Fibroblast of skin of abdomen (primary cell): ENCODE measurements around the gene ATOH8.
A peak's percentile ranks its signal among the peaks of the same experiment; 100 is the strongest.
"Not testable (repeated sequence)": the region's sequence is repeated elsewhere in the genome, so short reads cannot be mapped to it uniquely, and the experiment has no call there.

Source experiments
- DNase-seq: peaks from one replicate; pipeline ENCODE4 v3.0.0-alpha.2; 2013

Gene ATOH8

GRCh38 chr2:85804583-85804982 lies 50.8 kb downstream of the ATOH8 start:
- DNase-seq: no peak

GRCh38 chr2:85806358-85807118 lies 52.7 kb downstream of the ATOH8 start:
- DNase-seq: no peak

GRCh38 chr2:85807756-85808155 lies 54.0 kb downstream of the ATOH8 start:
- no peak for DNase-seq

GRCh38 chr2:85810371-85811179 lies 56.8 kb downstream of the ATOH8 start:
- no peak for DNase-seq

DNA sequence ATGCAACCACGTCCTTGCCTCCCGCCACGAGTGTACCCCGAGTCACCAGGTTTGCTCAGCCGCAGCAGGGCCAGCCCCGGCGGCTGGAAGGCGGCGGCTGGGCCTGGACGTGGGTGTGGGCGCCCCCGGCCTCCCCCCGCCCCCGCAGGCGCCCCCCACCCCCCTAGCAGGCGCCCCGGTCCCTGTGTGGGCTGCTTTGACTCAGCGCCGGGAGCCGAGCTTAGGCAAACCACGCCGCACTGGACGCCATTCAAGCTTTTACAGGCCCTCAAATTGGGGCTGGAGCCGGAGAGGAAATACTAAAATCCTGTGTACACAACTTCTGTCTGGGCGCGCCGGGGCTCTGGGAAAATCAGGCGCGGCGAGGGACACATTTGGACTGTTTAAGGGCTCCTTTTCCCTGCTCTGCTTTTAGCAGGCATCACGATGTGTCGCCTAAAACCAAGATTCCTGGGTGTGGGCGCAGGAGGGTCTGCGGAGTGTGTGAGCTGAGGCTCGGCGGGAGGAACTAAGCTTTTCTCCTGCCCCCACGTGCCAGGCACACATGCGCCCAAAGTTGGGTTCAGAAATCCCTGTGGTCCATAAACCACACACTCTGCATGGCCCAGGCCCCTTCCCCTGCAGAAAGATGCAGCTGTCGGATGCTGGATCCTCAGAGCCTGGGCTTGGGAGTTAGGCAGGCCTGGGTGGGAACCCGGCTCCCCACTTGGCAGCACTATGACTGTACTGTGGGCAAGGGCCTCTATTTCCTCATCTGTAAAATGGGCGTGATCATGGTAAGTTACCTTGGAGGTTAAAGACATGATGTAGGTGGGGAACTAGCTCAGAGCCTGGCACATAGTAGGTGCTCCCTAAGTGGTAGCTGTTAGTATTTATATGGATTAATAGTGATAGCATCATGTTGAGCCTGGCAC lies 57.6 kb downstream of the ATOH8 start:
- peak; percentile 86 for DNase-seq

- DNase-seq: no peak
Observed at GRCh38 chr2:85812094-85812735, 58.4 kb downstream of the ATOH8 start.

DNA sequence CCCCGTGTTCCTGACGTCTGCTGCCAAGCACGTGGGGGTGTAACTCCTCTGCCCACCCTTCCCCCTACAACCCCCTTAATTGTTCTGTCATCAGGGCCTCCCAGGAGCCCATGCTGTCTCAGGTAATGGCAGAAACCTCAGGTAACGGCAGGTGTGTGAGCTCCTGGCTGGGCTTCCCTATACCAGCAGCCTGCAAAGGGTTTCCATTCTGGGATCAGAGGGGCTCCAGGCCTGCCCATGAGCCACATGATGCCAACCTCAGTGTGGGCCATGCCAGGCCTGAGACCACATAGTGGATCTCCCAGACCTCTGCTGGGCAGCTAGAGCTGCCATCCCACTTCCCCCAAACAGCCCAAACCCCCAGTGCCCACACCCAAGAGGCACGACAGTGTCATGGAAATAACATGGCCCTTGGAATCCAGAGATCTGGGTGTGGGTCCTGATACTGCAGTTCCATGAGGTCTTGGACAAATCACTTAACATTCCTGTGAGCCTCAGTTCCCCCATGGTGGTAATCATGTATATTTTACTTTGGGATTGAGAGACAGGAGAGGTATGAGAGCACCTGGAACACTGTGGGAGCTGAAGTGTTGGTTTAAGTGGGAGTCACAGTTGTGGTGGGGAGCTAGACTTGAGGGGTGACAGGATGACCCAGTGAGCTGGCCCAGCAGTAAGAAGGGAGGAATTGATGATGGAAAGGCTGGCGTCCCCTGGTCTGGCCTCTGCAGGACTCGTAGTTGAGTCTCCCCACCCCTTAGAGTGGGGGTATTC lies 59.6 kb downstream of the ATOH8 start:
- DNase-seq: no peak

- DNase-seq: peak; percentile 80
Observed at GRCh38 chr2:85813982-85814801, 60.4 kb downstream of the ATOH8 start.

DNA sequence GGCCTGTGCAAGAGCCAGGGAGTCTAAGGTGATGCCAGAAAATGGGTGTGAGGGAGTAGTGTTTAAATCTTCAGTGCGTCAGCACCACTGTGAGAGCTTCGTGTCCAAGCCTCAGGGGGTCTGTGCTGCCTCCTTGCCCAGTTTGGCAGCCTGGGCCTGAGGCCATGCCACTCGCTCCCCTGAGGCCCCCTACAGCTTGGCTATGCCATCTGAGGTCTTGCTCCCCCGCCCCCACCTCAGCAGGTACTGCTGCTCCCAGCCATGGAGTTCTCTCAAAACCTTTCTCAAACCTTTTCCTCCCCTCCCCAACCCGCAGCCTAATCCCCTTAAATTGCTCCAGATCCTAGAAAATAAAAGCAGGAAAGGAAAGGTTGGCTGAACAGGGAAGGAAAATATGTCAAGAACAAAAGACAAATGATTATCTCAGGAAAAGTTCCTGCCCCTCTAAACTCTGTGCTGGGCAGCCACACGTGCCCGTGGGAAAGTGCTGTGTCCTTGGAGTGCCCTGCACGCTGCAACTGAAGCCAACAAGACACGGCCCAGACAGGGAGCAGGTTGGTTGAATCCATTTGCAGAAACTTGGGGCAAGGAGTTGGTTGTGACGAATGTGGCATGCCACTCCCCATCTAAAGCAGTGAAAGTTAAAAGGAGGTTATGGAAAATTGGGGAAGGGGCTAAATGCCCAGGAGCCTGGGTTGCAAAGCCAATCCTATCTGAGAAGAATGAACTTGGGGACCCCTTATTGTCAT lies 61.2 kb downstream of the ATOH8 start:
- no peak for DNase-seq

DNA sequence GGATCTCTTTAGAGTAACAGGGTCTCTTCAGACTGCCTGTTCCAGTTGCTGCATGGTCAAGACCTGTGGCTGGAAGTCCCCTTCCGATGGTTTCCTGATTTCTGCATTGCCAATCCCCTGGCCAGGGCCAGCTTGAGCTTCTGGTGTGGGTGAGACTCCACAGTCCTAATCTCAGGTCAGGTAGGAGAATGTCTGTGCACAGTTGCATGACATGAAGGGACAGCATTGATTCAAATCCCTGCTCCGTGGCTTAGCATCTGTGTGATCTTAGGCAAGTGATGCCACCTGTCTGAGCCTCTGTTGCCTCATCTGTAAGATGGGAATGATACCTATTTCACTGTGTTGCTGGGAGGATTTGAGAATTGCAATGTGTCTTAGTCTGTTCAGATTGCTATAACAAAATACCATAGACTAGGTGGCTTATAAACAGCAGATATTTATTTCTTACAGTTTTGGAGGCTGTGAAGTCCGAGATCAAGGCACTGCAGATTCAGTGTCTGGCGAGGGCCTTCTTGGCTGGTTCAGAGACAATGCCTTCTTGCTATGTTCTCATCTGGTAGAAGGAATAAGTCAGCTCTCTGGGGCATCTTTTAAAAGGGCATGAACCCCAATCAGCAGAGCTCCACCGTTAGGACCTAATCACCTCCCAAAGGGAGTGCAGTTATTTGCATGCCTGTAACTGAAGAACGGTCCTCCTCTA lies 66.2 kb downstream of the ATOH8 start:
- DNase-seq: no peak

GRCh38 chr2:85822766-85823165 lies 69.0 kb downstream of the ATOH8 start:
- no peak for DNase-seq

DNA sequence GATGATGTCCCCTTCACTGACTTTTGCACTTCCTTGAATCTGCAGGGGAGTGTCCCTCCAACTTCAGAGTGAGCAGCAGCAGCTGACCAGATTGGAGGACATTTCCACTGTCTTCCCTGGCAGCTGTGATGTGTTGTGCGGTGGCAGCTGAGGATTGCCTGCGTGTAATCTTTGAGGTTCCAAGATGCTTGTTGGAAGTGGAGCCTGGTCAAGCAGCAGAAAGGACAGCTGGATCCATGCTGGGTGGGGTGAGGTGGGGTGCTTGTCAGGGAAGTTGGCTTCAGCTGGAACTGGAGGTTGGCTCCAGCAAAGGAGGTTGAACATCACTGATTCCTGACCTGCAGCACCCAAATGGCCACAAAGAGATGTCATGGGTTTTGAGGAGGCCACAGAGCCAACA lies 70.2 kb downstream of the ATOH8 start:
- DNase-seq: no peak

DNA sequence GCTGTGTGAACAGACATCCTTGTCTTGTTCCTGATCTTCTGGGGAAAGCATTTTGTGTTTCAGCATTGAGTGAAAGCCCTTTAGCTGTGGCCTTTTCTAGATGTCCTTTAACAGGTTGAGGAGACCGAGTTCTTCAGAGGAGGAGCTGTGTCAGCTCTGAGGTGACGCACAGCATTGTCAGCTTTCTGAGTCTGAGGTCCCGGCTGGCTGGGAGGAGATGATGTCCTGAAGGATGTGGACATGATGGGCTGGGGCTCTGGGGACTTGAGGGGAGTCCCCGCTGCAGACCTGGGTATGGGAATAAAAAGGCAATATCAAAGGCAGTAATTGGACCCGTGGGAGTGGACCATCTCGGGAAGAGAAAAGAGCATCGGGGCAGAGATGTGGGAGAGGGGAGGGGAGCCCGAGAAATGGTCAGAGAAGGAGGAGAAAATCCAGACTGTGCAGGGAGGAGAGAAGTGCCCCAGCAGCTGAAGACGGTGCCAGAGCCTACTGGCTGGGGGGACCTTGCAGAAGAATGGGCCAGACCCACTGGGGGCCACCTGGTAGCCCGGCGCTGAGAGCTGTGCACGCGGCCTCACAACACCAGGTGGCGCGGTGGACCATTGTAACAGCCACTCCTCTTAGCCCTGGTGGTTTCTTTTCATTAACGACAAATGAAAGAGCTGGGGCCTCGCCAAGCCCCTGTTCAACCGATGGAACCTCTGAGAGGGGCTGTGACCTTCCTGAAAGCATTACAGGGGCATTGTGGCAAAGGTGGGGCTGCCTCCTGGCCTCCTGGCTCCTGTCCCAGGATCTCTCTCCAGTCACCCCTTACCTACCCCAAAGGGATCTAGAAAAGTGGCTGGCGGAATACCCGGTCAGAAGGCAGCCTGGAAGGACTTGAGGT lies 73.4 kb downstream of the ATOH8 start:
- peak; percentile 68 for DNase-seq

DNA sequence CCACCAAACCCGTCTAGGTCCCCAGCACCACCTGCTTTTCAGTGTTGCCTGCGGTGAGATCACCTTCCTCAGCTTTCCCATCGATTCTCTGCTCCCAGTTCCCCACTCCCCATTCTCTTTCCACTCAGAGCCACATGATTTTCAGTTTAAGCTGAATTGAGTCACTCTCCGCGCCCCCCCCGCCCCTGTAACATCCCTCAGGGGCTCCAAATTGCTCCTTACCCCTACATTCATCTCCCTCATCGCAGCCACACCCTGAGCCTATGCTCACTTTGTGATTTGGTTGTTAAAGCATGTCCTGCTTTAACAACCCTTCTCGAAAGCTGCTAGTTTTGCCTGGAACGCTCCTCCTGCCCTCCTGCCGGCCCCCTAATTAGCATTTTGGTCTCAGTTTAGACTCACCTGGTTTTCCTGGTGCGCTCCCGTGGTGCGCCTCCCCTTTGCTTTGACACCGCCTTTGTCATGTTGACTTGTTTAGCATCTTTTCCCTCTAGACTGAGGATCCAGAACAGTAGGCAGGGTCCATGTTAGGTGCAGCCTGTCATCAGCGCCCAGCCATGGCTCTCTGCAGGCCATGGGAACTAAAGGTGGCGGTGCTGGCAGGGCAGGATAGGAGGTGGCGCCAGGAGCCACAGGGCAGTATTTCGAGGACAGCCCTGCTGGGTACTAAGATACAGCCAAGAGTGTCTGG lies 74.2 kb downstream of the ATOH8 start:
- DNase-seq: no peak

DNA sequence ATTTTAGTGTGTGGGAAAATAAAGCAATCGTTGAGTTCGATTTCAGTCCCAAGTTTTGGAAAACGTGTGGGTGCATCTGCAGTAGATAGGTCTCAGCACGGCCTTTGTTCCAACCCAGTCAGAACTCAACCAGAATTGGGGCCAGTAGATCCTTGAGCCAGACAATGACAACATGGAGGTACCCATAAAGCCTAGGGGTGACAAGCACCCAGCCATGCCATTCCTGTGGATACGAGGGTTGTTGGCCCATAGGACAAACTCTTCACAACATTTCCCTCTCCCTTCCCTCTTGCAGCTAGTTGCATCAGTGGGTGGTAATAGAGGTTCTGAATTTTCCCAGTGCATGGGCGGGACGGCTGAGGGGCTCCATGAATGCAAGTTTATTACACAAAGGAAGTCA lies 74.9 kb downstream of the ATOH8 start:
- DNase-seq: peak; percentile 45

- not testable (repeated sequence) for DNase-seq
Observed at GRCh38 chr2:85829394-85829793, 75.6 kb downstream of the ATOH8 start.

DNA sequence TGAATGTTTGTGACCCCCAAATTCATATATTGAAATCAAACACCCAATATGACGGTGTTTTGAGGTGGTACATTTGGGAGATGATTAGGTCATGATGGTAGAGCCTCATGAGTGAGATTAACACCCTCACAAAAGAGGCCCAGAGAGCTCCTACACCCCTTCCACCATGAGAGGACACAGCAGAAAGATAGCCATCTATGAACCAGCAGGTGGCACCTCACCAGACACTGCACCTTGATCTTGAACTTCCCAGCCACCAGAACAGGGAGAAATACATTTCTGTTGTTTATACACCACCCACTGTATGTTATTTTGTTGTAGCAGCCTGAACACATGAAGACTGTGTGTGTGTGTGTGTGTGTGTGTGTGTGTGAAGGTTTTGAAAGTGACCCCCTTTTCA lies 76.9 kb downstream of the ATOH8 start:
- DNase-seq: no peak

- no peak for DNase-seq
Observed at GRCh38 chr2:85831735-85832134, 77.9 kb downstream of the ATOH8 start.
